Measurements from ENCODE around the gene RAB40C. TPM values are rescaled to one million over a fixed set of nuclear protein-coding genes. Genes with fewer than 3 reads are reported as not detected.
A peak's percentile ranks its signal among the peaks of the same experiment; 100 is the strongest.

Gene RAB40C, protein sequence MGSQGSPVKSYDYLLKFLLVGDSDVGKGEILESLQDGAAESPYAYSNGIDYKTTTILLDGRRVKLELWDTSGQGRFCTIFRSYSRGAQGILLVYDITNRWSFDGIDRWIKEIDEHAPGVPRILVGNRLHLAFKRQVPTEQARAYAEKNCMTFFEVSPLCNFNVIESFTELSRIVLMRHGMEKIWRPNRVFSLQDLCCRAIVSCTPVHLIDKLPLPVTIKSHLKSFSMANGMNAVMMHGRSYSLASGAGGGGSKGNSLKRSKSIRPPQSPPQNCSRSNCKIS
- total RNA-seq (10 to 100 TPM; 14.1 to 28.0 (median 24.4) TPM), total RNA-seq (8.0 to 25.7 (median 16.4) reads per million in 29 experiments)
- total RNA-seq (2013), result 7.2 TPM

DNA sequence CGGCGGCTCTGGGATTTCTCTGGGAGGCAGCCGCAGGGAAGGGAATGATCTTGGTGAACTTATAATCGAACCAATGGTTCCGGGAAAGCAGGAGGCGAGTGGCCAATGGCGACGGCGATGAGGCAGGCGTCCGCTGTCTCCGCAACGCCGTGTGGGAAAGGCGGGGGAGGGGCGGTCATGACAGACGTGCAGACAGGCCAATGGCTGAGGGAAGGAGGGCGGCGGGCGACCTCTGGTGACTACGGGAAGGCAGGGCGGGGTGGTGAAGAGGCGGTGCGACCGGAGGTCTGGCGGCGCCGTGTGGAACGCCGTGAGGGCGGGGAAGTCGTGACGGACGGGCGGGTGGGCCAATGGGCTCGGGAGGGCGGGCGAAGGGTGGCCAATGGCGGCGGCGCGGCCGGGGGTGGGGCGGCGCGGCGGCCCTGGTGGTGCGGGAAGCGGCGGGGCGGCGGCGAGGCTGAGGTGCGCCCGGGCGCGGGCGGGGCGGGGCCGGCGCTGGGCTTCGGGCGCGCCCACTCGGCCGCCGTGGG, at the start of gene RAB40C:
RAB40C (plus strand) TSS at position 409 of the 530 bp plus-strand sequence. CDS start 226 bp downstream, outside the sequence.
- Mint-ChIP-seq H3K27ac (peak within 1 kb of the TSS; percentile 98 to 100), H3K4me3 (peak within 1 kb of the TSS; percentile 87 to 97 (median 94))

DNA sequence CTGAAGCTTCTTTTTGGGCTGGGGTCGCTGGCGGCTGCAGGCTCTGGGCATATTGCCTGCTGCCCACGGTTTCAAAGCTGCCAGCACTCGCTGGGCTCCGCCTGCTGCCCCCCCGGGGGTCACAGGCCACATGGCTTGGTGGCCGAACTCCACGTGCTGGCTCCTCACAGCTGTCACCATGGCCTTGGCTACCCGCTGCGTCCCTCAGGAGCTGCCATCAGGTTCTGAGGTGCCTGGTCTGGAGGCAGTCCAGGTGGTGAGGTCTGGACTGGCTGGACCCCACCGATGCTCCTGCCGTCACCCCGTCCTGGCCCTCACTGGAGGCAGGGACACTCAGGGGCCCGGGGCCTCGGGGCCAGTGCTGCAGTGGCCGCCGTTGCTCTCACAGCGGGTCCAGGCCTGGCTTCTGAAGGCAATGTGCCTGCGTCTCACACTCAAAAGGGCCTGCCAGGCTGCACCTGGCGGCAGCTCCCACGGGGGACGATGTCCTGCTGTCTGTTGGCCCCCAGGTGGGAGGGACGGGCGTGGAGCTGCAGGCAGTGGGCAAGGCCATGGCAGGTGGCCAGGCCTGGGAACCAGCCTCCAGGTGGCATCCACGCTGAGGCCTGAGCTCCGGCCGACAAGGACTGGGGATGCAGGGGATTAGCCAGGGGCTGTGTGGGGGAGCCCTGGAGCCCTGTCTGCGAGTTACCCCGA, 49.1 kb upstream of the RAB40C start:
- Histone ChIP-seq H3K4me3 (ENCODE audit: control insufficient read depth in 1 of 2, extremely low read depth in 1 of 2, low read length in 1 of 2) (no peak overlapping the region), H3K27ac (ENCODE audit: low read length) (no peak overlapping the region), H3K27me3 (replicated peaks in 1 of 2; ENCODE audit: control insufficient read depth in 2 of 2, extremely low read depth in 1 of 2, insufficient read depth in 2 of 2, low read length in 1 of 2) (no peaks in the 10 kb centered on the region), H3K36me3 (ENCODE audit: control insufficient read depth in 2 of 2, extremely low read depth in 1 of 2, insufficient read depth in 1 of 2, low read length in 1 of 2) (peaks cover 9 to 24% of the 10 kb centered on the region in 2 donors), H3K4me1 (ENCODE audit: control insufficient read depth in 1 of 2, extremely low read depth in 1 of 2, insufficient read depth in 2 of 2, low read length in 2 of 2) (no peaks in the 10 kb centered on the region), H3K9me3 (no peaks in the 10 kb centered on the region)
- DNase-seq, result no peak
- peaks cover 0 to 4% (median 2%) of the 10 kb centered on the region in 3 donors for H3K4me1 Mint-ChIP-seq
- no peaks in the 10 kb centered on the region for H3K36me3 Mint-ChIP-seq
- no peak overlapping the region for H3K4me3 Mint-ChIP-seq
- no peaks in the 10 kb centered on the region for H3K9me3 Mint-ChIP-seq
- ChIA-PET POLR2A (no interaction called here), CTCF (no interaction called here)
- H3K27me3 Mint-ChIP-seq, result no peaks in the 10 kb centered on the region
- WGBS (ENCODE audit: insufficient coverage), result 97% methylated on average over 28 of the region's 29 CpGs
- no peak for ATAC-seq (replicated peaks in 1 of 4)
- H3K27ac Mint-ChIP-seq, result no peak overlapping the region

More for the DNA sequence above, at the start of gene RAB40C:
- Histone ChIP-seq H3K4me3 (ENCODE audit: control insufficient read depth in 1 of 2, extremely low read depth in 1 of 2, low read length in 1 of 2) (peak within 1 kb of the TSS; percentile 71 to 83), H3K9me3 (no peaks in the 10 kb centered on the region), H3K27me3 (replicated peaks in 1 of 2; ENCODE audit: control insufficient read depth in 2 of 2, extremely low read depth in 1 of 2, insufficient read depth in 2 of 2, low read length in 1 of 2) (peaks cover 0 to 19% of the 10 kb centered on the region in 2 experiments), H3K4me1 (ENCODE audit: control insufficient read depth in 1 of 2, extremely low read depth in 1 of 2, insufficient read depth in 2 of 2, low read length in 2 of 2) (peaks cover 8 to 51% of the 10 kb centered on the region in 2 experiments), H3K36me3 (ENCODE audit: control insufficient read depth in 2 of 2, extremely low read depth in 1 of 2, insufficient read depth in 1 of 2, low read length in 1 of 2) (peaks cover 0 to 3% of the 10 kb centered on the region in 2 donors), H3K27ac (ENCODE audit: low read length) (peak within 1 kb of the TSS; percentile 83)
- POLR2A ChIA-PET, result no interaction called here
- under 1% methylated on average over 63 of the region's 67 CpGs for WGBS (ENCODE audit: insufficient coverage)
- peak; percentile 95 to 100 (median 99) for DNase-seq
- no peaks in the 10 kb centered on the region for H3K9me3 Mint-ChIP-seq
- H3K4me1 Mint-ChIP-seq, result peaks cover 42 to 48% (median 44%) of the 10 kb centered on the region in 3 donors
- CTCF ChIA-PET, result no interaction called here
- H3K27me3 Mint-ChIP-seq, result no peaks in the 10 kb centered on the region
- H3K36me3 Mint-ChIP-seq, result no peaks in the 10 kb centered on the region
- ATAC-seq (replicated peaks in 1 of 4), result peak; percentile 83 to 86 (median 85)

DNA sequence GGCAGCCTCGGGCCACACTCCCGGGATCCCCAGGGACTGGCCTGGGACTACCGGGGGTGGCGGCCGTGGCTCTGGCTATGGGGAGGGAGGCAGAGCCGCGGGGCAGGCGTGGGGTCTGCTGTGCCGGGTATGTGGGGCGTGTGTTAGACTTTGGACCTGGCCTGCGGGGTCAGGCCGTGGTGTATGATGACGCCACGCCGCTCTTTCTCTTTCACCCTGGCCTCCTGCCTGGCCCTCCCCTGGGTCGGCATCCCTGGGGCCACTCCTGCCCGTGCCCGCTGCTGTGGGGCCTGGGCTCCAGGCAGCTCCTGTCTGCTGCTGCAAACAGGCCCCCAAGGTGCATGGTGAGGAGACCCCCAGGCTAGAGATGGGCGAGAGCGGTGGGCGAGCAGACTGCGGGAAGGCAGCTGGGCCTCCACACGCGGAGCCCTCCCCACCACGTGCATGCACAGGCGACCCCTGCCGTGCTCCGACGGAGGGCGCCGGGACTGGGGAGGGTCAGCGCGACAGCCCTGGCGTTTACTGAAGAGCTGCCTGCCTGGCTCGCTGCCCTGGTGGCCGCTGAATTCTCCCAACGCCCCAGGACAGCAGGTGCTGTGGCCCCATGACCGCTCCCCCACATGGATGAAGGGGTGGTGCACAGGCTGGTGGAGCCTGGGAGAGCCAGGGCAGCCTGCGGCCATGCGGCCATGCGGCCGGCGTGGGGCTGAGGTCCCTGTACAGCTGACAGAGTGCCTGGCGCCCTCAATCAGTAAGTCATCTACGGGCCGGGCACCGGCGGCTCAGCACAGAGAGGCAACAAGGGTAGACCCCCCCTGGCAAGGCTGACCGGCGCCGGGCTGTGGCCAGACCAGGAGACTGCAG, 46.3 kb upstream of the RAB40C start:
- Mint-ChIP-seq H3K27me3 (no peaks in the 10 kb centered on the region), H3K9me3 (no peaks in the 10 kb centered on the region), H3K4me1 (peaks cover 0 to 4% (median 2%) of the 10 kb centered on the region in 3 donors), H3K36me3 (no peaks in the 10 kb centered on the region), H3K4me3 (no peak overlapping the region), H3K27ac (no peak overlapping the region)
- H3K4me1 ChIP-seq (ENCODE audit: control insufficient read depth in 1 of 2, extremely low read depth in 1 of 2, insufficient read depth in 2 of 2, low read length in 2 of 2), result peaks cover 0 to 11% of the 10 kb centered on the region in 2 experiments
- ChIA-PET POLR2A (no interaction called here), CTCF (interaction anchor here in 1 of 2 donors (0.5 kb wide), 1 partner anchor 122 kb away, joined by 4 read pairs; no protein-coding TSS in a partner anchor)
- H3K27ac ChIP-seq (ENCODE audit: low read length), result no peak overlapping the region
- H3K27me3 ChIP-seq (replicated peaks in 1 of 2; ENCODE audit: control insufficient read depth in 2 of 2, extremely low read depth in 1 of 2, insufficient read depth in 2 of 2, low read length in 1 of 2), result no peaks in the 10 kb centered on the region
- 98% methylated on average over 47 of the region's 51 CpGs for WGBS (ENCODE audit: insufficient coverage)
- no peak overlapping the region for H3K4me3 ChIP-seq (ENCODE audit: control insufficient read depth in 1 of 2, extremely low read depth in 1 of 2, low read length in 1 of 2)
- no peaks in the 10 kb centered on the region for H3K9me3 ChIP-seq
- no peak for DNase-seq
- H3K36me3 ChIP-seq (ENCODE audit: control insufficient read depth in 2 of 2, extremely low read depth in 1 of 2, insufficient read depth in 1 of 2, low read length in 1 of 2), result peaks cover 8 to 13% of the 10 kb centered on the region in 2 donors
- no peak for ATAC-seq (replicated peaks in 1 of 4)

DNA sequence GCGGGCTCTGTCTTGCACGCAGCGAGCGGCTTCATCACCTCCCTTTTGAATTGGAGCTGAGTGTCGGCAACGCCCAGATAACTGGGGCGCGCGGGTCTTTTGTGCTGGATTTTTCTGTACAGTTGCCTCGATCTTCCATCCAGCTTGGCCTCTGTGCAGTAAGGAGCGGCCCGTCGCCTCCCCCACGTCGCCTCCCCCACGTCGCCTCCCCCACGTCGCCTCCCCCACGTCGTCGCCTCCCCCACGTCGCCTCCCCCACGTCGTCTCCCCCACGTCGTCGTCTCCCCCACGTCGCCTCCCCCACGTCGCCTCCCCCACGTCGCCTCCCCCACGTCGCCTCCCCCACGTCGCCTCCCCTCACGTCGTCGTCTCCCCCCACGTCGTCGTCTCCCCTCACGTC, 45.3 kb upstream of the RAB40C start:
- ATAC-seq (replicated peaks in 1 of 4) (no peak), DNase-seq (no peak)
- H3K4me3 Mint-ChIP-seq, result no peak overlapping the region
- Histone ChIP-seq H3K27ac (ENCODE audit: low read length) (no peak overlapping the region), H3K4me1 (ENCODE audit: control insufficient read depth in 1 of 2, extremely low read depth in 1 of 2, insufficient read depth in 2 of 2, low read length in 2 of 2) (peaks cover 0 to 11% of the 10 kb centered on the region in 2 experiments), H3K4me3 (ENCODE audit: control insufficient read depth in 1 of 2, extremely low read depth in 1 of 2, low read length in 1 of 2) (no peak overlapping the region), H3K27me3 (replicated peaks in 1 of 2; ENCODE audit: control insufficient read depth in 2 of 2, extremely low read depth in 1 of 2, insufficient read depth in 2 of 2, low read length in 1 of 2) (no peaks in the 10 kb centered on the region), H3K9me3 (no peaks in the 10 kb centered on the region), H3K36me3 (ENCODE audit: control insufficient read depth in 2 of 2, extremely low read depth in 1 of 2, insufficient read depth in 1 of 2, low read length in 1 of 2) (peaks cover 6 to 15% of the 10 kb centered on the region in 2 donors)
- no peaks in the 10 kb centered on the region for H3K27me3 Mint-ChIP-seq
- H3K36me3 Mint-ChIP-seq, result no peaks in the 10 kb centered on the region
- H3K27ac Mint-ChIP-seq, result no peak overlapping the region
- H3K4me1 Mint-ChIP-seq, result no peaks in the 10 kb centered on the region
- ChIA-PET CTCF (no interaction called here), POLR2A (no interaction called here)
- no peaks in the 10 kb centered on the region for H3K9me3 Mint-ChIP-seq
- 97% methylated on average over 20 of the region's 46 CpGs for WGBS (ENCODE audit: insufficient coverage)

DNA sequence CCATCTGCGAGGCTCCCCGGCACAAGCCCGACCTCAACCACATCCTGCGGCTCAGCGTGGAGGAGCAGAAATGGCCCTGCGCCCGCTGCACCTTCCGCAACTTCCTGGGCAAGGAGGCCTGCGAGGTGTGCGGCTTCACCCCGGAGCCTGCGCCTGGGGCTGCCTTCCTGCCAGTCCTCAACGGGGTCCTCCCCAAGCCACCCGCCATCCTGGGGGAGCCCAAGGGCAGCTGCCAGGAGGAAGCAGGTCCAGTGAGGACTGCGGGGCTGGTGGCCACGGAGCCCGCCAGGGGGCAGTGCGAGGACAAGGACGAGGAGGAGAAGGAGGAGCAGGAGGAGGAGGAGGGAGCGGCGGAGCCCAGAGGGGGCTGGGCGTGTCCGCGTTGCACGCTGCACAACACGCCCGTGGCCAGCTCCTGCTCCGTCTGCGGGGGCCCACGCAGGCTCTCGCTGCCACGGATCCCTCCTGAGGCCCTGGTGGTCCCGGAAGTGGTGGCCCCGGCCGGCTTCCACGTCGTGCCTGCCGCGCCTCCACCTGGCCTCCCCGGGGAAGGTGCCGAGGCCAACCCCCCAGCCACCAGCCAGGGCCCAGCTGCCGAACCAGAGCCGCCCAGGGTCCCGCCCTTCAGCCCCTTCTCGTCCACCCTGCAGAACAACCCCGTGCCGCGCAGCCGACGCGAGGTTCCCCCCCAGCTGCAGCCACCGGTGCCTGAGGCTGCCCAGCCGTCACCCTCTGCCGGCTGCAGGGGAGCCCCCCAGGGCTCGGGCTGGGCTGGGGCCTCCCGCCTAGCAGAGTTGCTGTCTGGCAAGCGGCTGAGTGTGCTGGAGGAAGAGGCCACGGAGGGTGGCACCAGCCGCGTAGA, 42.7 kb upstream of the RAB40C start:
- peak; percentile 56 to 74 (median 69) for ATAC-seq (replicated peaks in 1 of 4)

More for the DNA sequence above, 42.7 kb upstream of the RAB40C start:
- ChIA-PET POLR2A (no interaction called here), CTCF (no interaction called here)
- Mint-ChIP-seq H3K4me3 (peak overlapping the region in 1 of 3 donors; percentile 35), H3K4me1 (no peaks in the 10 kb centered on the region), H3K36me3 (no peaks in the 10 kb centered on the region), H3K9me3 (no peaks in the 10 kb centered on the region), H3K27me3 (no peaks in the 10 kb centered on the region), H3K27ac (no peak overlapping the region)
- Histone ChIP-seq H3K4me1 (ENCODE audit: control insufficient read depth in 1 of 2, extremely low read depth in 1 of 2, insufficient read depth in 2 of 2, low read length in 2 of 2) (peaks cover 0 to 11% of the 10 kb centered on the region in 2 experiments), H3K36me3 (ENCODE audit: control insufficient read depth in 2 of 2, extremely low read depth in 1 of 2, insufficient read depth in 1 of 2, low read length in 1 of 2) (peaks cover 16 to 25% of the 10 kb centered on the region in 2 donors), H3K27ac (ENCODE audit: low read length) (peak overlapping the region; percentile 12), H3K4me3 (ENCODE audit: control insufficient read depth in 1 of 2, extremely low read depth in 1 of 2, low read length in 1 of 2) (peak overlapping the region in 1 of 2 donors; percentile 3), H3K9me3 (no peaks in the 10 kb centered on the region), H3K27me3 (replicated peaks in 1 of 2; ENCODE audit: control insufficient read depth in 2 of 2, extremely low read depth in 1 of 2, insufficient read depth in 2 of 2, low read length in 1 of 2) (no peaks in the 10 kb centered on the region)
- peak in 29 of 35 experiments; percentile 16 to 58 (median 38) for DNase-seq
- WGBS (ENCODE audit: insufficient coverage), result 79% methylated on average over 47 of the region's 60 CpGs
